K562 (cell line): ENCODE data around the gene PSORS1C2. TPM values are rescaled to one million over a fixed set of nuclear protein-coding genes. Genes with fewer than 3 reads are reported as not detected.

Source experiments
- ATAC-seq: fragments of 200-7000 bp; cut with Tn5 transposase; 3 replicates; pipeline ENCODE4 v1.9.1; 2020; ENCODE audit warnings: moderate library complexity
- BruUV-seq: library from RNA; stranded (reverse); fragments of 400-500 nt; replicated peaks from 2 replicates; lab custom pipeline; 2021; lab: Mats Ljungman, UMichigan
- CTCF ChIA-PET: fragments of 300-600 bp; formaldehyde crosslinking; extraction: SDS; loops from one replicate; lab custom pipeline; 2021; ENCODE audit warnings: low intra/inter-chr PET ratio; lab: Yijun Ruan, JAX
- POLR2A ChIA-PET: fragments of 300-600, 350-650 bp; sonication (Branson Sonifier 250); formaldehyde crosslinking; extraction: SDS; loops from one replicate; lab custom pipeline; 2021; ENCODE audit warnings: antibody characterized with exemption, inconsistent platforms; lab: Yijun Ruan, JAX
- DNase-seq, 4 experiments: peaks; one replicate each; pipeline versions ENCODE4 v3.0.0 to v3.0.0-alpha.2; 2011 to 2018; ENCODE audit warnings: low spot score in 3 of 4, mixed read lengths in 3 of 4; ENCODE audit errors: extremely low read depth in 1 of 4
- FAIRE-seq: peaks from 2 replicates; lab custom pipeline; 2011; peaks lifted over from hg19 to GRCh38; lab: Jason Lieb, UNC
- H2AFZ ChIP-seq: 2 replicates; pipeline ENCODE4 v1.6.0; 2011; ENCODE audit warnings: low read depth, low read length, control low read depth, inconsistent platforms
- H3K27ac ChIP-seq: fragments of 200-600 bp; 3 replicates; pipeline ENCODE4 v1.8.0; 2011; ENCODE audit warnings: low read depth, mild to moderate bottlenecking, control low read depth, inconsistent platforms, low read length, moderate library complexity, mixed read lengths; ENCODE audit errors: extremely low read depth
- H3K27me3 ChIP-seq, 2 experiments: fragments of 300-600 bp in 1 of 2; 2 replicates in 1 of 2; 3 replicates in 1 of 2; pipeline versions ENCODE4 v1.6.0 to v1.8.0; 2011; ENCODE audit warnings: inconsistent platforms in 2 of 2, low read length in 2 of 2, mild to moderate bottlenecking in 1 of 2, mixed read lengths in 1 of 2, moderate library complexity in 1 of 2; ENCODE audit not compliant: control insufficient read depth in 2 of 2, insufficient read depth in 2 of 2
- H3K36me3 ChIP-seq: fragments of 300-600 bp; 3 replicates; pipeline ENCODE4 v1.8.0; 2011; ENCODE audit warnings: mild to moderate bottlenecking, low read length, inconsistent platforms; ENCODE audit not compliant: control insufficient read depth, insufficient read depth
- H3K4me1 ChIP-seq, 2 experiments: fragments of 200-600 bp in 1 of 2; replicated peaks in 1 of 2; 2 replicates in 1 of 2; 3 replicates in 1 of 2; pipeline versions ENCODE4 v1.5.1 to v1.8.0; 2011; ENCODE audit warnings: inconsistent platforms in 2 of 2, low read length in 2 of 2, mild to moderate bottlenecking in 1 of 2, mixed read lengths in 1 of 2, moderate library complexity in 1 of 2; ENCODE audit not compliant: control insufficient read depth in 2 of 2, insufficient read depth in 2 of 2
- H3K4me2 ChIP-seq: 2 replicates; pipeline ENCODE4 v1.6.1; 2011; ENCODE audit warnings: low read length, control low read depth, inconsistent platforms, mixed read lengths; ENCODE audit not compliant: insufficient read depth
- H3K4me3 ChIP-seq: fragments of 200-600 bp; sonication (generic), shearing (Covaris generic); 2 replicates; pipeline ENCODE4 v1.5.1; 2016; ENCODE audit warnings: control low read depth, inconsistent platforms
- H3K79me2 ChIP-seq: fragments of 200-600 bp; 3 replicates; pipeline ENCODE4 v1.8.0; 2011; ENCODE audit warnings: low read length, inconsistent platforms; ENCODE audit not compliant: control insufficient read depth, insufficient read depth
- H3K9ac ChIP-seq, 2 experiments: 2 replicates each; pipeline versions ENCODE4 v1.6.0 to v1.6.1; 2011; ENCODE audit warnings: low read depth in 2 of 2, low read length in 2 of 2, control low read depth in 1 of 2, inconsistent platforms in 1 of 2, mild to moderate bottlenecking in 1 of 2, mixed read lengths in 1 of 2; ENCODE audit not compliant: insufficient read depth in 1 of 2
- H3K9me1 ChIP-seq: one replicate; pipeline ENCODE4 v1.6.0; 2011; ENCODE audit warnings: inconsistent platforms, mild to moderate bottlenecking, low read length, moderate library complexity; ENCODE audit not compliant: control insufficient read depth, insufficient read depth
- H3K9me3 ChIP-seq: replicated peaks from 2 replicates; pipeline ENCODE4 v1.5.1; 2011; ENCODE audit warnings: low read depth, low read length, inconsistent platforms; ENCODE audit not compliant: control insufficient read depth, insufficient read depth
- H4K20me1 ChIP-seq: replicated peaks from 2 replicates; pipeline ENCODE4 v1.6.1; 2011; ENCODE audit warnings: low read length, inconsistent platforms, mixed read lengths; ENCODE audit not compliant: control insufficient read depth, insufficient read depth
- ELF4 ChIP-seq: fragments of 450-650 bp; formaldehyde crosslinking; IDR thresholded peaks from 2 replicates; pipeline ENCODE4 v1.4.0; 2022; ENCODE audit warnings: missing genetic modification characterization
- EP400 ChIP-seq: fragments of 450-650 bp; IDR thresholded peaks from 2 replicates; pipeline ENCODE4 v1.6.1; 2017; ENCODE audit warnings: antibody characterized with exemption, mild to moderate bottlenecking, moderate library complexity
- JUND ChIP-seq, 2 experiments: IDR thresholded peaks; 2 replicates in 1 of 2; 3 replicates in 1 of 2; pipeline ENCODE4 v1.6.1; 2011; ENCODE audit warnings: borderline replicate concordance in 2 of 2, low read depth in 2 of 2, low read length in 2 of 2, improper control_type of control experiment in 1 of 2, missing biosample characterization in 1 of 2, missing genetic modification characterization in 1 of 2, missing genetic modification reagents in 1 of 2
- KAT7 ChIP-seq: sonication (generic); formaldehyde crosslinking; IDR thresholded peaks from 2 replicates; pipeline ENCODE4 v1.8.0; 2022; ENCODE audit warnings: missing genetic modification reagents, mild to moderate bottlenecking, borderline replicate concordance
- SNIP1 ChIP-seq: fragments of 450-650 bp; IDR thresholded peaks from 2 replicates; pipeline ENCODE4 v1.7.1; 2017; ENCODE audit warnings: low read depth, mild to moderate bottlenecking
- STAT5A ChIP-seq: IDR thresholded peaks from 2 replicates; pipeline ENCODE4 v1.6.1; 2012; ENCODE audit warnings: low read length, inconsistent platforms, borderline replicate concordance
- TEAD1 ChIP-seq, 2 experiments: fragments of 450-650 bp in 1 of 2; sonication (generic) in 1 of 2; formaldehyde crosslinking; IDR thresholded peaks; 2 replicates each; pipeline versions ENCODE4 v1.4.0 to v1.8.0; 2020 to 2022; ENCODE audit warnings: mild to moderate bottlenecking in 2 of 2, missing genetic modification reagents in 1 of 2
- ZC3H8 ChIP-seq: fragments of 450-650 bp; IDR thresholded peaks from 2 replicates; pipeline ENCODE4 v1.6.1; 2017
- ZNF3 ChIP-seq: fragments of 250-450 bp; sonication (Bioruptor Pico); IDR thresholded peaks from 2 replicates; pipeline ENCODE4 v1.5.0; 2021; ENCODE audit warnings: mild to moderate bottlenecking, moderate library complexity
- ZNF445 ChIP-seq: fragments of 250-450 bp; sonication (Bioruptor Pico); IDR thresholded peaks from 2 replicates; pipeline ENCODE4 v1.4.0; 2020; ENCODE audit warnings: low read depth, mild to moderate bottlenecking, moderate library complexity
- ZNF644 ChIP-seq: fragments of 200-800 bp; sonication (Bioruptor generic); IDR thresholded peaks from 2 replicates; pipeline ENCODE4 v1.6.1; 2016; ENCODE audit warnings: low read depth, missing genetic modification characterization, missing compliant biosample characterization
- WGBS: fragments of 100-300 bp; shearing (Covaris generic); methylation state at CpG from one replicate; pipeline ENCODE4 v1.1.6; 2016; ENCODE audit warnings: low coverage, mixed read lengths; ENCODE audit not compliant: insufficient coverage; ENCODE audit errors: missing lambda C conversion rate; 5-methylcytosine and 5-hydroxymethylcytosine counted together
- in situ Hi-C: fragments of 300-500 bp; cut with MboI; formaldehyde crosslinking; loops from 4 replicates; pipeline ENCODE4 v1.15.0; 2018; ENCODE audit warnings: inconsistent platforms, mixed read lengths
- intact Hi-C: fragments of 100-400 bp; cut with micrococcal nuclease; formaldehyde crosslinking; loops from 2 replicates; pipeline ENCODE4 v1.14.2; 2022
- polyA plus RNA-seq, 8 experiments: library from polyadenylated mRNA; depleted of rRNA in 4 of 8; stranded (reverse) in 5 of 8; unstranded in 3 of 8; fragments of >200 nt; fragmentation: Nextera tagmentation in 2 of 8; fragmentation: Illumina TruSeq in 1 of 8; extraction: Ambion mirVana in 2 of 8; extraction: Trizol in 1 of 8; gene quantifications; 2 replicates each; pipeline versions ENCODE4 v1.2.1 to v1.2.3, GENCODE V29; 2011 to 2014; ENCODE audit warnings: inconsistent platforms in 1 of 8, missing spikeins in 1 of 8
- total RNA-seq, 7 experiments: library from RNA; depleted of rRNA in 6 of 7; stranded (reverse); fragments of >200 nt in 6 of 7; fragmentation: Illumina TruSeq in 2 of 7; extraction: Trizol in 2 of 7; gene quantifications; 2 replicates each; pipeline versions ENCODE4 v1.2.1 to v1.2.3, GENCODE V29; 2011 to 2021; ENCODE audit warnings: low replicate concordance in 1 of 7
- TF ChIP-seq, protein P1 (sequence below): fragments of 250-450 bp; sonication (Bioruptor Pico); IDR thresholded peaks from 2 replicates; pipeline ENCODE4 v1.5.0; 2021
- TF ChIP-seq, protein P2 (sequence below): fragments of 450-650 bp; formaldehyde crosslinking; IDR thresholded peaks from 2 replicates; pipeline ENCODE4 v1.4.0; 2022; ENCODE audit warnings: missing genetic modification characterization
- TF ChIP-seq, protein P3 (sequence below): fragments of 450-650 bp; formaldehyde crosslinking; IDR thresholded peaks from 2 replicates; pipeline ENCODE4 v1.4.0; 2022; ENCODE audit warnings: missing genetic modification characterization

The PSORS1C2 gene
- total and polyA plus RNA-seq, 9 of the 15 experiments (the other 6 are each of a cell fraction or from before 2014, with no cell fraction given), result not detected

DNA sequence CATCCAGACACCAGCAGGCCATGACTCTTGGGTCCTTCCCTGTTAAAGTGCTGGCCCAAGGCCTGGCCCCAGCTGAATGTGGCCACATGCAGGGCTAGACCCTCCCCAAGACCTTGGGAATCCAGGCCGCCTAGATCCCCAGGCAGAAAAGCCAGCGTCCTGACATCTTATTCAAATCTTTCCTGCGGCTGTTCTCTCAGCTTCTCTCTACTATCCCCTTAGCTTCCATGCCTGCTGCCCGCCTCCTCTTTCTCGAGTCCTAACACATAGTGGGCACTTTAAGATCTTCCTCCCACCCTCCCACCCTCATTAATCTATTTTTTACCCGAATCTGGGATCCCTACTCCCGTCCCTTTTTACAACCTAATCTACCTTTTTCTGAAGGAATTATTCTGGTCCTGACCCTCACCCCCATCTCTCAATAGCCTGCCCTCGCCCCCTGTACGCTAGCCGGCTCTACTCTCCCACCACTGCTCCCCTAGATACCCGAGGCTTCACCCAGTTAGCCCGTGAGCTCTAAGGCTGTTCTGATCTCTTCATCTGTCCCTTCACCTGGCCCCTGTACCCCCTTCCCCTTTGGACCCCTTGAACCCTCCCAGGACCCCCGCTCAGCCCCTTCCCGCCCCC lies 18.8 kb upstream of the PSORS1C2 start, which contains the start of gene CCHCR1 (continued):
- TF ChIP-seq, protein P1, sequence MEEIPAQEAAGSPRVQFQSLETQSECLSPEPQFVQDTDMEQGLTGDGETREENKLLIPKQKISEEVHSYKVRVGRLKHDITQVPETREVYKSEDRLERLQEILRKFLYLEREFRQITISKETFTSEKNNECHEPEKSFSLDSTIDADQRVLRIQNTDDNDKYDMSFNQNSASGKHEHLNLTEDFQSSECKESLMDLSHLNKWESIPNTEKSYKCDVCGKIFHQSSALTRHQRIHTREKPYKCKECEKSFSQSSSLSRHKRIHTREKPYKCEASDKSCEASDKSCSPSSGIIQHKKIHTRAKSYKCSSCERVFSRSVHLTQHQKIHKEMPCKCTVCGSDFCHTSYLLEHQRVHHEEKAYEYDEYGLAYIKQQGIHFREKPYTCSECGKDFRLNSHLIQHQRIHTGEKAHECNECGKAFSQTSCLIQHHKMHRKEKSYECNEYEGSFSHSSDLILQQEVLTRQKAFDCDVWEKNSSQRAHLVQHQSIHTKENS, result no peak
- TF ChIP-seq ELF4 (CRISPR knock-in tag) (peak; percentile 69; the same call in 1 of the 2 replicates), STAT5A (no peak), ZC3H8 (no peak), SNIP1 (no peak), TEAD1 (CRISPR knock-in tag; IDR thresholded peaks at IDR 0.05) (no peak), ZNF644 (tag) (no peak)
- TF ChIP-seq, protein P2, sequence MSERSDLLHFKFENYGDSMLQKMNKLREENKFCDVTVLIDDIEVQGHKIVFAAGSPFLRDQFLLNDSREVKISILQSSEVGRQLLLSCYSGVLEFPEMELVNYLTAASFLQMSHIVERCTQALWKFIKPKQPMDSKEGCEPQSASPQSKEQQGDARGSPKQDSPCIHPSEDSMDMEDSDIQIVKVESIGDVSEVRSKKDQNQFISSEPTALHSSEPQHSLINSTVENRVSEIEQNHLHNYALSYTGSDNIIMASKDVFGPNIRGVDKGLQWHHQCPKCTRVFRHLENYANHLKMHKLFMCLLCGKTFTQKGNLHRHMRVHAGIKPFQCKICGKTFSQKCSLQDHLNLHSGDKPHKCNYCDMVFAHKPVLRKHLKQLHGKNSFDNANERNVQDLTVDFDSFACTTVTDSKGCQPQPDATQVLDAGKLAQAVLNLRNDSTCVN (CRISPR knock-in tag), result peak; percentile 84; the same call in 1 of the 2 replicates

DNA sequence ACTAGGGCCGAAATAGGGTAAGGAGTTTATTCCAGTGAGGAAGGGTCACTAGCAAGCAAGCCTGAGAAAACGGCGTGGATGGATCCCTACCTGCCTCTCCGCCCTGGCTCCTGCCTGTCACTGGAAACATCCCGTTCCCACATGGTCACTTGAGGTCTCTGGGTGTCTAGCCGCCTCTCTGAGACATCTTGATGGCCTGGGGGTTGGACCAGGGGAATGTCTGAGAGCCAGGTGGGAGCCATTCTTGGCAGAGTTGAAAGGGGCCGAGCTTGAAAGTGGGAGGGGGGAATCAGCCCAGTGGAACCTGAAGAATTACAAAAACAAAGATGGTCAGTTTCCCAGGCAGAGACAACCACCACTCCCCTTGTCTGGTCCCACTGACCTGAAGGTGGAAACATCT lies 17.8 kb upstream of the PSORS1C2 start:
- no TSS peak for BruUV-seq
- Histone ChIP-seq H3K4me3 (no peak overlapping the region; the same call in 1 of the 2 replicates), H3K4me1 (peaks cover 17 to 25% of the 10 kb centered on the region in 2 experiments; a peak in 4 of 5 replicates), H3K79me2 (peaks cover 24% of the 10 kb centered on the region; the same call in 2 of the 3 replicates), H3K4me2 (no peak overlapping the region; the same call in 1 of the 2 replicates), H3K27me3 (no peaks in the 10 kb centered on the region), H4K20me1 (no peaks in the 10 kb centered on the region), H2AFZ (no peak overlapping the region), H3K9me3 (no peaks in the 10 kb centered on the region), H3K9ac (peak overlapping the region; percentile 71 to 81), H3K9me1 (no peaks in the 10 kb centered on the region), H3K36me3 (peaks cover 35% of the 10 kb centered on the region; the same call in 2 of the 3 replicates), H3K27ac (no peak overlapping the region)
- ChIA-PET CTCF (no interaction called here), POLR2A (interaction anchor here (1.3 to 1.9 kb wide), 3 partner anchors 12 to 33 kb away, joined by 4 to 6 read pairs (median 6); no protein-coding TSS in a partner anchor)
- ATAC-seq (no peak), FAIRE-seq (no peak), DNase-seq (no peak)
- WGBS, result 90% methylated on average over 7 of the region's 7 CpGs
- in situ Hi-C loops, result no loop called here
- intact Hi-C loops, result no loop called here
- TF ChIP-seq, protein P3, sequence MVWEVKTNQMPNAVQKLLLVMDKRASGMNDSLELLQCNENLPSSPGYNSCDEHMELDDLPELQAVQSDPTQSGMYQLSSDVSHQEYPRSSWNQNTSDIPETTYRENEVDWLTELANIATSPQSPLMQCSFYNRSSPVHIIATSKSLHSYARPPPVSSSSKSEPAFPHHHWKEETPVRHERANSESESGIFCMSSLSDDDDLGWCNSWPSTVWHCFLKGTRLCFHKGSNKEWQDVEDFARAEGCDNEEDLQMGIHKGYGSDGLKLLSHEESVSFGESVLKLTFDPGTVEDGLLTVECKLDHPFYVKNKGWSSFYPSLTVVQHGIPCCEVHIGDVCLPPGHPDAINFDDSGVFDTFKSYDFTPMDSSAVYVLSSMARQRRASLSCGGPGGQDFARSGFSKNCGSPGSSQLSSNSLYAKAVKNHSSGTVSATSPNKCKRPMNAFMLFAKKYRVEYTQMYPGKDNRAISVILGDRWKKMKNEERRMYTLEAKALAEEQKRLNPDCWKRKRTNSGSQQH (CRISPR knock-in tag), result no peak
- TF ChIP-seq ZNF3 (CRISPR knock-in tag), result no peak
- no peak for TF ChIP-seq EP400
- TF ChIP-seq JUND (IDR thresholded peaks at IDR 0.05; ENCODE audit: borderline replicate concordance, low read depth, low read length), result no peak
- no peak for TF ChIP-seq JUND (tag; IDR thresholded peaks at IDR 0.05; ENCODE audit: borderline replicate concordance, low read depth, low read length)
- TF ChIP-seq STAT5A, result no peak
- TF ChIP-seq KAT7 (CRISPR knock-in tag), result no peak
- TF ChIP-seq ZNF445, result no peak
